OCI-LY1 (cell line): ENCODE results near the gene SLC2A4.

Experiments
- CTCF ChIP-seq: fragments of 200-600 bp; sonication (generic), shearing (Covaris generic); IDR thresholded peaks from 2 replicates; pipeline ENCODE4 v1.5.1; 2017; ENCODE audit warnings: mild to moderate bottlenecking, antibody characterized with exemption, low read length, moderate library complexity, mixed read lengths
- EZH2 ChIP-seq: fragments of 200-600 bp; sonication (generic), shearing (Covaris generic); IDR thresholded peaks from 2 replicates; pipeline ENCODE4 v1.8.0; 2017; ENCODE audit warnings: borderline replicate concordance, mixed run types, mild to moderate bottlenecking, antibody characterized with exemption, low read length, moderate library complexity, mixed read lengths

GRCh38 chr17:7328840-7329373 lies 47.4 kb downstream of the SLC2A4 start, which contains the start of gene NEURL4:
- no peak for TF ChIP-seq CTCF
- TF ChIP-seq EZH2 = no peak
